ENCODE results near the gene OMG. TPM values are rescaled to one million over a fixed set of nuclear protein-coding genes. Genes with fewer than 3 reads are reported as not detected.

Gene OMG, protein sequence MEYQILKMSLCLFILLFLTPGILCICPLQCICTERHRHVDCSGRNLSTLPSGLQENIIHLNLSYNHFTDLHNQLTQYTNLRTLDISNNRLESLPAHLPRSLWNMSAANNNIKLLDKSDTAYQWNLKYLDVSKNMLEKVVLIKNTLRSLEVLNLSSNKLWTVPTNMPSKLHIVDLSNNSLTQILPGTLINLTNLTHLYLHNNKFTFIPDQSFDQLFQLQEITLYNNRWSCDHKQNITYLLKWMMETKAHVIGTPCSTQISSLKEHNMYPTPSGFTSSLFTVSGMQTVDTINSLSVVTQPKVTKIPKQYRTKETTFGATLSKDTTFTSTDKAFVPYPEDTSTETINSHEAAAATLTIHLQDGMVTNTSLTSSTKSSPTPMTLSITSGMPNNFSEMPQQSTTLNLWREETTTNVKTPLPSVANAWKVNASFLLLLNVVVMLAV
- 11.0 TPM in 1 of 2 replicates, not detected in the other for total RNA-seq (ENCODE audit: low replicate concordance)

DNA sequence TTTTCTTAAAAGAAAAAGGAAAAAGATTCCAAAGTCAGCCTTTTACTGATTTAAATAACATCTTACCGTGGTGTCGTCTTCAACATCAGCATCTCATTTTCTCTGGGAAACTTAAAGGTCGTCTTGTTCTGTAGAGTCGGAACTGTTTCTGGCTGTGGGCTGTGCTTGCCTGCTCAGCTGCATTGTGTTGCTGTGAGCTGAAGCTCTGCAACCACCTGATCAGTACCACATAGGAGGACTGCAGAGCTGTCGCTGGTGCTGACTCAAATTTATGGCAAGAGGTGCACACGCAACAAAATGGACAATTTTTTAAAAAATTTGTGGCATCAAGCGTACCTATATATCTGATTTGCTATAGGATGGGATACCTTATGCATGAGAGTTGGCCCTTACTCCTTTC, at the start of gene OMG:
Gene OMG, minus strand, starts transcription at position 150 of the 400 bp plus-strand sequence. CDS start 908 bp downstream, outside the sequence.

DNA sequence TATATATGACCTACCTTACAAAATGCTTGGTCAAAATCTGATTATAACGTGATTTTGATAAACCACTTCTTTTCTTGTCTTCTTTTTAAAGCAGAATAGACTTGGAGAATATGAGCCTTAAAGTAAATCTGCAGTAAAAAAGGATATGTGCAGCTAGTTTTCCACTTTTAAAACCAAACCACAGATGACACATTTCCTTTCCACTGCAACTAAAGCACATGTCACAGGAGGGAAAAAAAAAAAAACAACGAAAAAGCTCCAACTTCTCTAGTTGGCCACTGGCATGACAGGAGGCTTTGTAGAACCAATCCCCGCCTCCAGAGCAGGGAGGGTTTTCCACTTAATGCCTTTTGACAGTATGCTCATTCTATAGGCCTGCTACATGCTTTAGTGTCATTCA, 24.4 kb upstream of the OMG start, which contains the start of gene EVI2A:
Gene EVI2A, minus strand, starts transcription at position 142 of the 400 bp plus-strand sequence. CDS start 2,609 bp downstream, outside the sequence.

DNA sequence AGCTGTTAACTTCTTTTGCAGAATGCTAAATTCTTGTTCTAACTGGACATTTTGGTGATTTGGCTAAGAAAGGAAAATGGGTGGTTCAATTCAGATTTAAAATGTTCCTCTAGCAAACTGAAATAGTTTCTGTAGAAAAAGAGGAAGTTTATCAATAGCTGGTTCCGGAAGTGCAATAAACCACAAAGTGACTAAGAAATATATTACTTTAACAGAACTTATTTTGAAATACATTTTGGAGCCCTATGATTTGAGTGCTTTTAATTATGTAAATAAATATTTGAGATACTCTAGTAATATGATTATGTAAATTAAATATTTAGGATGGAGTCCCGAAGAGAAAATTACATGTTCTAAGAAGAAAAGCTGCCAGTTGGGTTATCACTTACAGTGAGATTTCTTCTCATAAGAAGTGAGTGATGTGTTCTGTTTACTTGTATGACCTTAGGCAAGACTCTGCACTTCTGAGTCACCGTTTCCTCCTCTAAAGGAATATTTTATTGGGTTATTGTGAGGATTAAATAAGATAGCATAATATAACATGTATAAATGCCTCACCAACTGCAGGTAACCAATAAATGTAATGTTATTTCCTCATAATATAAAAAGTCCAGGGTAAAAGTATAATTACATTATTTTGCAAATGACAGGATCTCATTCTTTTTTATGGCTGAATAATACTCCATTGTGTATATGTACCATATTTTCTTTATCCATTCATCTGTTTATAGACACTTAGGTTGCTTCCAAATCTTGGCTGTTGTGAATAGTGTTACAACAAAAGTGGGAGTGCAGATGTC, 17.1 kb upstream of the OMG start, which contains the start of gene EVI2B:
Gene EVI2B, minus strand, starts transcription at position 73 of the 800 bp plus-strand sequence. CDS start 8,445 bp downstream, outside the sequence.

Other genes with a start within 250 kb of the OMG start
- gene NF1, start 202.3 kb downstream of the OMG start, total RNA-seq (ENCODE audit: low replicate concordance) = 35.4 and 36.6 TPM in 2 replicates
- gene EVI2B, start 16.8 kb upstream of the OMG start, total RNA-seq (ENCODE audit: low replicate concordance) = 0.59 TPM in 1 of 2 replicates, not detected in the other
- 0.45 and 42.9 TPM in 2 replicates for gene EVI2A, start 24.4 kb upstream of the OMG start, total RNA-seq (ENCODE audit: low replicate concordance)
- 0.15 and 18.3 TPM in 2 replicates for gene RAB11FIP4, start 94.4 kb upstream of the OMG start, total RNA-seq (ENCODE audit: low replicate concordance)

Data from smooth muscle cell of the coronary artery (primary cell).